SH-SY5Y (cell line): ENCODE results near the gene ARPC1B.

Experiments used
- GATA2 ChIP-seq: IDR thresholded peaks from 2 replicates; pipeline ENCODE4 v1.6.1; 2011; ENCODE audit warnings: mild to moderate bottlenecking, low read depth, low read length
- GATA3 ChIP-seq: IDR thresholded peaks from 2 replicates; pipeline ENCODE4 v1.6.1; 2011; ENCODE audit warnings: low read depth, mild to moderate bottlenecking, low read length, moderate library complexity

DNA sequence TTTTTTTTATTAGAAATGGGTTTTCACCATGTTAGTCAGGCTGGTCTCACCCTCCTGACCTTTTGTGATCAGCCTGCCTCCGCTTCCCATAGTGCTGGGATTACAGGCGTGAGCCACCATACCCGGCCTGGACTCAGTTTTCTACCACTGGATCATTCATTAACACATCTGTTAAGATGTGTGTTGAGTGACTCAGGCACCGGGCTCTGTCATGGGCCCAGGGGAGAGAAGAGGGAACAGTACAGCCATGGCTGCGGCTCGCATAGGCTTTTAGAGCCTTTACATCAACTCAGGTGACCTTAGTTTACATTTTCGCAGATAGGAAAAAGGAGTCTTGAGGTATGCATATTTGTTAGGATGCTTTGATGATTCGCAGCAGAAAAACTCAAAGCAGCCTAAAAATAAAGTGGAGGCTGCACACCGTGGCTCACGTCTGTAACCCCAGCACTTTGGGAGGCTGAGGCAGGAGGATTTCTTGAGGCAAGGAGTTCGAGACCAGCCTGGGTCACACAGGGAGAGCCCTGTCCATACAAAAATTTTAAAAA, 3.1 kb upstream of the ARPC1B start:
- TF ChIP-seq GATA2 = no peak
- no peak for TF ChIP-seq GATA3
